Gastrocnemius medialis (tissue), 4 donors: ENCODE data around the gene GSTM1. TPM values are rescaled to one million over a fixed set of nuclear protein-coding genes. Genes with fewer than 3 reads are reported as not detected.

Experiments used
- ATAC-seq, 2 donors: fragments of 150-250 bp; one replicate each; pipeline ENCODE4 v1.9.1; 2016
- DNase-seq, 2 donors: peaks; one replicate each; pipeline ENCODE4 v3.0.0-alpha.2; 2019
- H3K27ac ChIP-seq, 4 donors: fragments of 200-600 bp; sonication (generic); 1 replicate in 1 of 4; 2 replicates in 3 of 4; pipeline ENCODE4 v1.5.1; 2016 to 2018; ENCODE audit warnings: mild to moderate bottlenecking in 2 of 4, moderate library complexity in 1 of 4
- H3K27me3 ChIP-seq, 3 donors: fragments of 200-600 bp; sonication (generic) in 2 of 3; 1 replicate in 1 of 3; 2 replicates in 2 of 3; pipeline versions ENCODE4 v1.5.1 to v1.6.0; 2016 to 2019; ENCODE audit warnings: mild to moderate bottlenecking in 1 of 3, moderate library complexity in 1 of 3
- H3K36me3 ChIP-seq, 2 donors: fragments of 200-600 bp; sonication (generic) in 1 of 2; one replicate each; pipeline ENCODE4 v1.5.1; 2017 to 2018
- H3K4me1 ChIP-seq, 2 donors: fragments of 200-600 bp; sonication (generic) in 1 of 2; one replicate each; pipeline ENCODE4 v1.5.1; 2016 to 2017; ENCODE audit warnings: mild to moderate bottlenecking in 2 of 2
- H3K4me3 ChIP-seq, 4 donors: fragments of 200-600 bp; sonication (generic) in 3 of 4; 1 replicate in 1 of 4; 2 replicates in 3 of 4; pipeline ENCODE4 v1.5.1; 2016 to 2019; ENCODE audit warnings: mild to moderate bottlenecking in 2 of 4
- H3K9me3 ChIP-seq, 3 donors: fragments of 200-600 bp; sonication (generic) in 2 of 3; 1 replicate in 1 of 3; 2 replicates in 2 of 3; pipeline ENCODE4 v1.5.1; 2016 to 2019
- CTCF ChIP-seq, 5 experiments: fragments of 450-650 bp in 3 of 5; fragments of 200-600 bp in 2 of 5; sonication (generic) in 2 of 5; IDR thresholded peaks in 4 of 5; conservative IDR thresholded peaks in 1 of 5; 1 replicate in 4 of 5; 2 replicates in 1 of 5; pipeline ENCODE4 v1.5.1; 2016 to 2019; ENCODE audit warnings: antibody characterized with exemption in 5 of 5, mild to moderate bottlenecking in 3 of 5, moderate library complexity in 3 of 5
- POLR2A ChIP-seq, 2 donors: fragments of 450-650 bp; IDR thresholded peaks; one replicate each; pipeline ENCODE4 v1.6.1; 2017; ENCODE audit warnings: antibody characterized with exemption in 2 of 2, mild to moderate bottlenecking in 2 of 2, moderate library complexity in 2 of 2
- in situ Hi-C, 4 donors: fragments of 200-750 bp; cut with MboI; loops; one replicate each; pipeline versions ENCODE4 v1.15.0 to v1.8.0; 2017; ENCODE audit warnings: low sequenced_read_pairs in 4 of 4
- intact Hi-C: fragments of 100-400 bp; cut with DNase I; formaldehyde crosslinking; loops from one replicate; pipeline ENCODE4 v1.15.1; 2023; ENCODE audit warnings: low total_unique reads
- total RNA-seq, 4 donors: library from RNA; depleted of rRNA; stranded (reverse); fragments of >200 nt; gene quantifications; one replicate each; pipeline versions ENCODE4 v1.1.0 to v1.2.3, GENCODE V29; 2016

The GSTM1 gene
- total RNA-seq, 4 donors from 2014 or later, result 30.3 TPM; not detected in 3

- DNase-seq (no peak), ATAC-seq (no peak)
- no peak overlapping the region for H3K4me3 ChIP-seq
- intact Hi-C loops (no loop called here), in situ Hi-C loops (no loop called here)
- H3K27ac ChIP-seq, result no peak overlapping the region
- no peaks in the 10 kb centered on the region for H3K4me1 ChIP-seq
- H3K27me3 ChIP-seq, result no peaks in the 10 kb centered on the region
- TF ChIP-seq CTCF (IDR thresholded peaks at IDR 0.05 in 4 of 5, conservative IDR thresholded peaks at IDR 0.05 in 1 of 5) (no peak), POLR2A (IDR thresholded peaks at IDR 0.05) (no peak)
- H3K36me3 ChIP-seq, result no peaks in the 10 kb centered on the region
- no peaks in the 10 kb centered on the region for H3K9me3 ChIP-seq
Measured at GRCh38 chr1:109721042-109721441, 33.4 kb downstream of the GSTM1 start.

- in situ Hi-C loops (no loop called here), intact Hi-C loops (no loop called here)
- no peaks in the 10 kb centered on the region for H3K27me3 ChIP-seq
- no peaks in the 10 kb centered on the region for H3K36me3 ChIP-seq
- TF ChIP-seq POLR2A (IDR thresholded peaks at IDR 0.05), result no peak
- TF ChIP-seq CTCF (IDR thresholded peaks at IDR 0.05 in 4 of 5, conservative IDR thresholded peaks at IDR 0.05 in 1 of 5), result no peak
- H3K27ac ChIP-seq, result no peak overlapping the region
- H3K4me3 ChIP-seq, result no peak overlapping the region
- no peaks in the 10 kb centered on the region for H3K4me1 ChIP-seq
- DNase-seq (no peak), ATAC-seq (no peak)
- H3K9me3 ChIP-seq, result no peaks in the 10 kb centered on the region
Measured at GRCh38 chr1:109721971-109722370, 34.4 kb downstream of the GSTM1 start.

GRCh38 chr1:109722908-109723691 lies 35.5 kb downstream of the GSTM1 start:
- Histone ChIP-seq H3K27me3 (no peaks in the 10 kb centered on the region), H3K4me1 (no peaks in the 10 kb centered on the region), H3K4me3 (no peak overlapping the region), H3K27ac (no peak overlapping the region), H3K9me3 (no peaks in the 10 kb centered on the region), H3K36me3 (no peaks in the 10 kb centered on the region)
- intact Hi-C loops (no loop called here), in situ Hi-C loops (no loop called here)
- ATAC-seq (no peak), DNase-seq (no peak)
- TF ChIP-seq CTCF (IDR thresholded peaks at IDR 0.05 in 4 of 5, conservative IDR thresholded peaks at IDR 0.05 in 1 of 5) (no peak), POLR2A (IDR thresholded peaks at IDR 0.05) (no peak)

- no peak overlapping the region for H3K4me3 ChIP-seq
- no peaks in the 10 kb centered on the region for H3K4me1 ChIP-seq
- H3K27ac ChIP-seq, result no peak overlapping the region
- intact Hi-C loops, result no loop called here
- no peak for TF ChIP-seq CTCF (IDR thresholded peaks at IDR 0.05 in 4 of 5, conservative IDR thresholded peaks at IDR 0.05 in 1 of 5)
- TF ChIP-seq POLR2A (IDR thresholded peaks at IDR 0.05), result no peak
- no peak for ATAC-seq
- H3K36me3 ChIP-seq, result no peaks in the 10 kb centered on the region
- DNase-seq, result no peak
- in situ Hi-C loops, result no loop called here
- no peaks in the 10 kb centered on the region for H3K27me3 ChIP-seq
- H3K9me3 ChIP-seq, result no peaks in the 10 kb centered on the region
Measured at GRCh38 chr1:109724933-109725332, 37.3 kb downstream of the GSTM1 start.

- DNase-seq, result no peak
Measured at GRCh38 chr1:109725510-109725909, 37.9 kb downstream of the GSTM1 start.

More at GRCh38 chr1:109725510-109725909, 37.9 kb downstream of the GSTM1 start:
- H3K27me3 ChIP-seq, result no peaks in the 10 kb centered on the region
- no peaks in the 10 kb centered on the region for H3K9me3 ChIP-seq
- H3K4me3 ChIP-seq, result no peak overlapping the region
- in situ Hi-C loops (no loop called here), intact Hi-C loops (no loop called here)
- TF ChIP-seq CTCF (IDR thresholded peaks at IDR 0.05 in 4 of 5, conservative IDR thresholded peaks at IDR 0.05 in 1 of 5), result no peak
- no peak for TF ChIP-seq POLR2A (IDR thresholded peaks at IDR 0.05)
- no peaks in the 10 kb centered on the region for H3K4me1 ChIP-seq
- no peak overlapping the region for H3K27ac ChIP-seq
- ATAC-seq, result no peak
- no peaks in the 10 kb centered on the region for H3K36me3 ChIP-seq
